Measurements from ENCODE around the gene ARL16. TPM values are rescaled to one million over a fixed set of nuclear protein-coding genes. Genes with fewer than 3 reads are reported as not detected.

Gene ARL16
- total RNA-seq, 6 donors from 2014 or later, result 16.9 to 47.1 (median 20.5) TPM

- Histone ChIP-seq H3K4me3 (no peak overlapping the region), H3K27ac (no peak overlapping the region), H3K4me1 (peaks cover 9 to 28% (median 22%) of the 10 kb centered on the region in 4 donors), H3K27me3 (no peaks in the 10 kb centered on the region), H3K9me3 (no peaks in the 10 kb centered on the region), H3K36me3 (peaks cover 0 to 7% (median 2%) of the 10 kb centered on the region in 4 donors)
- ATAC-seq (ENCODE audit: low FRiP score in 2 of 2), result no peak
- no peak for DNase-seq
- 100% methylated on average over 2 to 6 of the region's 9 CpGs for WGBS, 2 donors
- TF ChIP-seq CTCF (IDR thresholded peaks at IDR 0.05) (no peak), EP300 (IDR thresholded peaks at IDR 0.05) (no peak), POLR2A (IDR thresholded peaks at IDR 0.05) (no peak), POLR2AphosphoS5 (IDR thresholded peaks at IDR 0.05) (no peak)
Measured at GRCh38 chr17:81717766-81718089, 34.1 kb upstream of the ARL16 start.

GRCh38 chr17:81717049-81717765 lies 33.6 kb upstream of the ARL16 start:
- DNase-seq (peak in 1 of 2 donors; percentile 71), ATAC-seq (ENCODE audit: low FRiP score in 2 of 2) (no peak)
- peaks cover 0 to 7% (median 2%) of the 10 kb centered on the region in 4 donors for H3K36me3 ChIP-seq
- H3K27ac ChIP-seq, result no peak overlapping the region
- peaks cover 12 to 28% (median 21%) of the 10 kb centered on the region in 4 donors for H3K4me1 ChIP-seq
- WGBS, 2 donors, result 95 to 96% methylated on average over 4 to 16 of the region's 25 CpGs
- no peaks in the 10 kb centered on the region for H3K27me3 ChIP-seq
- TF ChIP-seq EP300 (IDR thresholded peaks at IDR 0.05), result no peak
- no peak for TF ChIP-seq POLR2AphosphoS5 (IDR thresholded peaks at IDR 0.05)
- no peaks in the 10 kb centered on the region for H3K9me3 ChIP-seq
- no peak overlapping the region for H3K4me3 ChIP-seq

GRCh38 chr17:81716674-81716996 lies 33.0 kb upstream of the ARL16 start:
- H3K27ac ChIP-seq, result no peak overlapping the region
- H3K36me3 ChIP-seq, result peaks cover 0 to 7% (median 2%) of the 10 kb centered on the region in 4 donors
- DNase-seq (peak in 1 of 2 donors; percentile 74), ATAC-seq (ENCODE audit: low FRiP score in 2 of 2) (no peak)
- peaks cover 12 to 25% (median 19%) of the 10 kb centered on the region in 4 donors for H3K4me1 ChIP-seq
- H3K4me3 ChIP-seq, result no peak overlapping the region
- no peak for TF ChIP-seq POLR2A (IDR thresholded peaks at IDR 0.05)
- no peak for TF ChIP-seq CTCF (IDR thresholded peaks at IDR 0.05)
- no peak for TF ChIP-seq EP300 (IDR thresholded peaks at IDR 0.05)
- no peak for TF ChIP-seq POLR2AphosphoS5 (IDR thresholded peaks at IDR 0.05)
- WGBS, 2 donors, result 88 to 96% methylated on average over 3 to 5 of the region's 12 CpGs
- no peaks in the 10 kb centered on the region for H3K9me3 ChIP-seq
- H3K27me3 ChIP-seq, result no peaks in the 10 kb centered on the region

GRCh38 chr17:81715872-81716673 lies 32.5 kb upstream of the ARL16 start:
- no peaks in the 10 kb centered on the region for H3K9me3 ChIP-seq
- no peak overlapping the region for H3K27ac ChIP-seq
- H3K36me3 ChIP-seq, result peaks cover 0 to 7% (median 2%) of the 10 kb centered on the region in 4 donors
- H3K4me3 ChIP-seq, result no peak overlapping the region
- DNase-seq, result peak in 1 of 2 donors; percentile 77
- ATAC-seq (ENCODE audit: low FRiP score in 2 of 2), result no peak
- H3K4me1 ChIP-seq, result peaks cover 17 to 28% (median 24%) of the 10 kb centered on the region in 4 donors
- 91% methylated on average over 41 of the region's 43 CpGs; no CpG with 5 or more reads in 1 of the 2 donors for WGBS, 2 donors
- no peaks in the 10 kb centered on the region for H3K27me3 ChIP-seq
- no peak for TF ChIP-seq POLR2A (IDR thresholded peaks at IDR 0.05)
- no peak for TF ChIP-seq CTCF (IDR thresholded peaks at IDR 0.05)
- no peak for TF ChIP-seq EP300 (IDR thresholded peaks at IDR 0.05)
- TF ChIP-seq POLR2AphosphoS5 (IDR thresholded peaks at IDR 0.05), result no peak

GRCh38 chr17:81715107-81715871 lies 31.7 kb upstream of the ARL16 start:
- H3K27ac ChIP-seq, result no peak overlapping the region

More at GRCh38 chr17:81715107-81715871, 31.7 kb upstream of the ARL16 start:
- Histone ChIP-seq H3K4me1 (peaks cover 25 to 36% (median 32%) of the 10 kb centered on the region in 4 donors), H3K36me3 (peaks cover 0 to 7% (median 2%) of the 10 kb centered on the region in 4 donors), H3K4me3 (no peak overlapping the region), H3K27me3 (no peaks in the 10 kb centered on the region), H3K9me3 (no peaks in the 10 kb centered on the region)
- ATAC-seq (ENCODE audit: low FRiP score in 2 of 2) (no peak), DNase-seq (peak in 1 of 2 donors; percentile 80)
- no peak for TF ChIP-seq POLR2AphosphoS5 (IDR thresholded peaks at IDR 0.05)
- TF ChIP-seq EP300 (IDR thresholded peaks at IDR 0.05), result no peak
- no peak for TF ChIP-seq CTCF (IDR thresholded peaks at IDR 0.05)
- TF ChIP-seq POLR2A (IDR thresholded peaks at IDR 0.05), result no peak
- WGBS, 2 donors, result 96 to 100% methylated on average over 9 to 14 of the region's 32 CpGs
